Measurements from ENCODE around the gene SVEP1.

GRCh38 chr9:110591526-110591925, 12.0 kb upstream of the SVEP1 start:
- no peak for TF ChIP-seq POLR2A (IDR thresholded peaks at IDR 0.05)
- TF ChIP-seq POLR2AphosphoS5 (IDR thresholded peaks at IDR 0.05), result no peak
